ENCODE data around the gene DEAF1. TPM values are rescaled to one million over a fixed set of nuclear protein-coding genes. Genes with fewer than 3 reads are reported as not detected.
A peak's percentile ranks its signal among the peaks of the same experiment; 100 is the strongest.

The DEAF1 gene
- total and polyA plus RNA-seq, 2 of the 13 experiments (the other 11 are each of a cell fraction or from before 2014, with no cell fraction given) = 22.3 to 29.6 TPM

DNA sequence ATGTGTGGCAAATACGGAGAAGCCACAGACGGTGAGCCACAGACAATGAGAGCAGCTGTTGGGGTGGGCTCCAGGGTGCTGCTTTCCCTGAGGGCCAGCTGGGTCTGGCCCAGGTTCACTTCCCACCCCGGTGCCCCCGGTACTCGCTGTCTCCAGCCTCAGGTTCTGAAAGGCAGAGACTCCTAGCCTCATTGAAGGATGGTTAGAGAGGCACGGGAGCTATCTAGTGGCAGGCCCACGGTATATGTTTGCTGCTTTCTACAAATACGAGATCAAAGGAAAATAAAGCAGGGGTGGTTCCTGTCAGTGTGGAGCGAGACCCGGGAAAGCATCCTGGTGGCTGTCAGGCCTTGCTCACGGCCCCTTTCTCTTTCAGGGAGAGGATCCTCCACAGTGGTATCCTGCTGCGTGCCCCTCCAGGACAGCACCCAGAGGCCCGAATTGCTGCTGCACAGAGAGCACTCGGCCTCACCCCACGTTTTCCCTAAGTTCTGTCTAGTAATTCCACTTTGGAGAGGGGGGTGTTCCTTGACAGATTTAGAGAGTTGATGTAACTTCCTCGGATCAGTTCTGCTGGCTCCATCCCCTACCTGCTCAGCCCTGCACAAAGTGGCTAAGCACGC, 3.6 kb upstream of the DEAF1 start (continued):
- no peak for TF ChIP-seq SNAPC4 (CRISPR knock-in tag; IDR thresholded peaks at IDR 0.05)
- no peak for TF ChIP-seq HDAC6 (IDR thresholded peaks at IDR 0.05; ENCODE audit: low read depth, low read length)
- TF ChIP-seq SUZ12 (IDR thresholded peaks at IDR 0.05; ENCODE audit: low read depth, low read length) = no peak
- no peak for TF ChIP-seq POLR2A (IDR thresholded peaks at IDR 0.05; ENCODE audit: insufficient read depth in 1 of 2, low read depth in 2 of 2, low read length in 2 of 2)
- no peak for TF ChIP-seq SMARCE1 (IDR thresholded peaks at IDR 0.05; ENCODE audit: borderline replicate concordance)
- TF ChIP-seq ZSCAN29 (CRISPR knock-in tag; conservative IDR thresholded peaks at IDR 0.05) = no peak
- TF ChIP-seq, protein P1, sequence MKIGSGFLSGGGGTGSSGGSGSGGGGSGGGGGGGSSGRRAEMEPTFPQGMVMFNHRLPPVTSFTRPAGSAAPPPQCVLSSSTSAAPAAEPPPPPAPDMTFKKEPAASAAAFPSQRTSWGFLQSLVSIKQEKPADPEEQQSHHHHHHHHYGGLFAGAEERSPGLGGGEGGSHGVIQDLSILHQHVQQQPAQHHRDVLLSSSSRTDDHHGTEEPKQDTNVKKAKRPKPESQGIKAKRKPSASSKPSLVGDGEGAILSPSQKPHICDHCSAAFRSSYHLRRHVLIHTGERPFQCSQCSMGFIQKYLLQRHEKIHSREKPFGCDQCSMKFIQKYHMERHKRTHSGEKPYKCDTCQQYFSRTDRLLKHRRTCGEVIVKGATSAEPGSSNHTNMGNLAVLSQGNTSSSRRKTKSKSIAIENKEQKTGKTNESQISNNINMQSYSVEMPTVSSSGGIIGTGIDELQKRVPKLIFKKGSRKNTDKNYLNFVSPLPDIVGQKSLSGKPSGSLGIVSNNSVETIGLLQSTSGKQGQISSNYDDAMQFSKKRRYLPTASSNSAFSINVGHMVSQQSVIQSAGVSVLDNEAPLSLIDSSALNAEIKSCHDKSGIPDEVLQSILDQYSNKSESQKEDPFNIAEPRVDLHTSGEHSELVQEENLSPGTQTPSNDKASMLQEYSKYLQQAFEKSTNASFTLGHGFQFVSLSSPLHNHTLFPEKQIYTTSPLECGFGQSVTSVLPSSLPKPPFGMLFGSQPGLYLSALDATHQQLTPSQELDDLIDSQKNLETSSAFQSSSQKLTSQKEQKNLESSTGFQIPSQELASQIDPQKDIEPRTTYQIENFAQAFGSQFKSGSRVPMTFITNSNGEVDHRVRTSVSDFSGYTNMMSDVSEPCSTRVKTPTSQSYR (CRISPR knock-in tag; IDR thresholded peaks at IDR 0.05; ENCODE audit: borderline replicate concordance) = no peak
- no peak for TF ChIP-seq SP140L (CRISPR knock-in tag; IDR thresholded peaks at IDR 0.05; ENCODE audit: borderline replicate concordance)
- TF ChIP-seq, protein P2, sequence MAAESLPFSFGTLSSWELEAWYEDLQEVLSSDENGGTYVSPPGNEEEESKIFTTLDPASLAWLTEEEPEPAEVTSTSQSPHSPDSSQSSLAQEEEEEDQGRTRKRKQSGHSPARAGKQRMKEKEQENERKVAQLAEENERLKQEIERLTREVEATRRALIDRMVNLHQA (CRISPR knock-in tag; IDR thresholded peaks at IDR 0.05) = no peak
- TF ChIP-seq AGO2 (optimal IDR thresholded peaks at IDR 0.05; ENCODE audit: low read depth, low read length) = peak; percentile 73
- TF ChIP-seq, protein P3, sequence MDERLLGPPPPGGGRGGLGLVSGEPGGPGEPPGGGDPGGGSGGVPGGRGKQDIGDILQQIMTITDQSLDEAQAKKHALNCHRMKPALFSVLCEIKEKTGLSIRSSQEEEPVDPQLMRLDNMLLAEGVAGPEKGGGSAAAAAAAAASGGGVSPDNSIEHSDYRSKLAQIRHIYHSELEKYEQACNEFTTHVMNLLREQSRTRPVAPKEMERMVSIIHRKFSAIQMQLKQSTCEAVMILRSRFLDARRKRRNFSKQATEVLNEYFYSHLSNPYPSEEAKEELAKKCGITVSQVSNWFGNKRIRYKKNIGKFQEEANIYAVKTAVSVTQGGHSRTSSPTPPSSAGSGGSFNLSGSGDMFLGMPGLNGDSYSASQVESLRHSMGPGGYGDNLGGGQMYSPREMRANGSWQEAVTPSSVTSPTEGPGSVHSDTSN (CRISPR knock-in tag; IDR thresholded peaks at IDR 0.05) = no peak
- TF ChIP-seq, protein P4, sequence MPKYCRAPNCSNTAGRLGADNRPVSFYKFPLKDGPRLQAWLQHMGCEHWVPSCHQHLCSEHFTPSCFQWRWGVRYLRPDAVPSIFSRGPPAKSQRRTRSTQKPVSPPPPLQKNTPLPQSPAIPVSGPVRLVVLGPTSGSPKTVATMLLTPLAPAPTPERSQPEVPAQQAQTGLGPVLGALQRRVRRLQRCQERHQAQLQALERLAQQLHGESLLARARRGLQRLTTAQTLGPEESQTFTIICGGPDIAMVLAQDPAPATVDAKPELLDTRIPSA (CRISPR knock-in tag; IDR thresholded peaks at IDR 0.05; ENCODE audit: borderline replicate concordance) = no peak
- peak; percentile 12; the same call in 1 of the 2 replicates for TF ChIP-seq CTCF (CRISPR knock-in tag; IDR thresholded peaks at IDR 0.05)
- no peak for TF ChIP-seq ZNF619 (CRISPR knock-in tag; IDR thresholded peaks at IDR 0.05)
- TF ChIP-seq, protein P5, sequence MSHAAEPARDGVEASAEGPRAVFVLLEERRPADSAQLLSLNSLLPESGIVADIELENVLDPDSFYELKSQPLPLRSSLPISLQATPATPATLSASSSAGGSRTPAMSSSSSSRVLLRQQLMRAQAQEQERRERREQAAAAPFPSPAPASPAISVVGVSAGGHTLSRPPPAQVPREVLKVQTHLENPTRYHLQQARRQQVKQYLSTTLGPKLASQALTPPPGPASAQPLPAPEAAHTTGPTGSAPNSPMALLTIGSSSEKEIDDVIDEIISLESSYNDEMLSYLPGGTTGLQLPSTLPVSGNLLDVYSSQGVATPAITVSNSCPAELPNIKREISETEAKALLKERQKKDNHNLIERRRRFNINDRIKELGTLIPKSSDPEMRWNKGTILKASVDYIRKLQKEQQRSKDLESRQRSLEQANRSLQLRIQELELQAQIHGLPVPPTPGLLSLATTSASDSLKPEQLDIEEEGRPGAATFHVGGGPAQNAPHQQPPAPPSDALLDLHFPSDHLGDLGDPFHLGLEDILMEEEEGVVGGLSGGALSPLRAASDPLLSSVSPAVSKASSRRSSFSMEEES (CRISPR knock-in tag; IDR thresholded peaks at IDR 0.05) = no peak
- no peak for TF ChIP-seq HNRNPLL (IDR thresholded peaks at IDR 0.05; ENCODE audit: low read depth, low read length, poor library complexity, severe bottlenecking)
